K562 (cell line): ENCODE results near the gene PCBP3.
"Not testable (repeated sequence)": the region's sequence is repeated elsewhere in the genome, so short reads cannot be mapped to it uniquely, and the experiment has no call there.

Source experiments
- KDM5B ChIP-seq: fragments of 200-600 bp; sonication (generic); IDR thresholded peaks from 2 replicates; pipeline ENCODE4 v1.6.1; 2012; ENCODE audit warnings: low read depth, mild to moderate bottlenecking, moderate library complexity, low read length, control low read depth, inconsistent platforms; ENCODE audit not compliant: insufficient replicate concordance
- MIER1 ChIP-seq: fragments of 450-650 bp; IDR thresholded peaks from 2 replicates; pipeline ENCODE4 v1.6.1; 2016; ENCODE audit warnings: antibody characterized with exemption, mild to moderate bottlenecking, low read depth
- RAD21 ChIP-seq, 2 experiments: fragments of 250-450 bp in 1 of 2; fragments of 450-650 bp in 1 of 2; sonication (Bioruptor Pico) in 1 of 2; formaldehyde crosslinking in 1 of 2; IDR thresholded peaks in 1 of 2; conservative IDR thresholded peaks in 1 of 2; 2 replicates each; pipeline versions ENCODE4 v1.4.0 to v1.8.0; 2020 to 2022; ENCODE audit warnings: mild to moderate bottlenecking in 2 of 2, moderate library complexity in 1 of 2
- TEAD1 ChIP-seq, 2 experiments: fragments of 450-650 bp in 1 of 2; sonication (generic) in 1 of 2; formaldehyde crosslinking; IDR thresholded peaks; 2 replicates each; pipeline versions ENCODE4 v1.4.0 to v1.8.0; 2020 to 2022; ENCODE audit warnings: mild to moderate bottlenecking in 2 of 2, missing genetic modification reagents in 1 of 2
- ZNF175 ChIP-seq: fragments of 200-800 bp; sonication (Bioruptor generic); IDR thresholded peaks from 2 replicates; pipeline ENCODE4 v1.6.1; 2016; ENCODE audit warnings: low read depth, mild to moderate bottlenecking, missing genetic modification characterization, missing compliant biosample characterization
- TF ChIP-seq, protein P1 (sequence below), 3 experiments: IDR thresholded peaks in 2 of 3; conservative IDR thresholded peaks in 1 of 3; 2 replicates each; pipeline ENCODE4 v1.5.1; 2011 to 2012; ENCODE audit warnings: low read length in 3 of 3, mild to moderate bottlenecking in 3 of 3, control low read depth in 2 of 3, improper control_type of control experiment in 1 of 3, inconsistent platforms in 1 of 3, low read depth in 1 of 3, mixed read lengths in 1 of 3, moderate library complexity in 1 of 3; ENCODE audit not compliant: insufficient read depth in 2 of 3
- TF ChIP-seq, protein P2 (sequence below): sonication (generic); formaldehyde crosslinking; IDR thresholded peaks from 2 replicates; pipeline ENCODE4 v1.8.1; 2023; ENCODE audit warnings: mild to moderate bottlenecking, missing genetic modification reagents
- TF ChIP-seq, protein P3 (sequence below): fragments of 450-650 bp; IDR thresholded peaks from 2 replicates; pipeline ENCODE4 v1.6.1; 2016; ENCODE audit warnings: borderline replicate concordance

DNA sequence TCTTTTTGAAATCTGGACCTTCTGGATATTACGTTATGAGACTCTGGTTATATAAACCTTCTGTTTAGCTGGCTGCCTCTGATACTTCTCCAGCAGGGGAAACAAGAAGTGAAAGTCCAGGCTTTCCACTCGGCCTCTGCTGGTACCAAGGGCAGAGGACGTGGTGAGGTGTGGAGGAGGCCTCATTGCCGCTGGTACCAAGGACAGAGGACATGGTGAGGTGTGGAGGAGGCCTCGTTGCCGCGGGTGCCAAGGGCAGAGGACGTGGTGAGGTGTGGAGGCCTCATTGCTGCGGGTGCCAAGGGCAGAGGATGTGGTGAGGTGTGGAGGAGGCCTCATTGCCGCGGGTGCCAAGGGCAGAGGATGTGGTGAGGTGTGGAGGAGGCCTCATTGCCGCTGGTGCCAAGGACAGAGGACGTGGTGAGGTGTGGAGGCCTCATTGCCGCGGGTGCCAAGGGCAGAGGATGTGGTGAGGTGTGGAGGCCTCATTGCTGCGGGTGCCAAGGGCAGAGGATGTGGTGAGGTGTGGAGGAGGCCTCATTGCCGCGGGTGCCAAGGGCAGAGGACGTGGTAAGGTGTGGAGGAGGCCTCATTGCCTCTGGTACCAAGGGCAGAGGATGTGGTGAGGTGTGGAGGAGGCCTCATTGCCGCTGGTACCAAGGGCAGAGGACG lies 242.5 kb downstream of the PCBP3 start:
- TF ChIP-seq TEAD1 (CRISPR knock-in tag; IDR thresholded peaks at IDR 0.05); MIER1; RAD21 (CRISPR knock-in tag; conservative IDR thresholded peaks at IDR 0.05 in 1 of 2, IDR thresholded peaks at IDR 0.05 in 1 of 2); ZNF175 (CRISPR knock-in tag); KDM5B: not testable (repeated sequence)
- TF ChIP-seq, protein P1, sequence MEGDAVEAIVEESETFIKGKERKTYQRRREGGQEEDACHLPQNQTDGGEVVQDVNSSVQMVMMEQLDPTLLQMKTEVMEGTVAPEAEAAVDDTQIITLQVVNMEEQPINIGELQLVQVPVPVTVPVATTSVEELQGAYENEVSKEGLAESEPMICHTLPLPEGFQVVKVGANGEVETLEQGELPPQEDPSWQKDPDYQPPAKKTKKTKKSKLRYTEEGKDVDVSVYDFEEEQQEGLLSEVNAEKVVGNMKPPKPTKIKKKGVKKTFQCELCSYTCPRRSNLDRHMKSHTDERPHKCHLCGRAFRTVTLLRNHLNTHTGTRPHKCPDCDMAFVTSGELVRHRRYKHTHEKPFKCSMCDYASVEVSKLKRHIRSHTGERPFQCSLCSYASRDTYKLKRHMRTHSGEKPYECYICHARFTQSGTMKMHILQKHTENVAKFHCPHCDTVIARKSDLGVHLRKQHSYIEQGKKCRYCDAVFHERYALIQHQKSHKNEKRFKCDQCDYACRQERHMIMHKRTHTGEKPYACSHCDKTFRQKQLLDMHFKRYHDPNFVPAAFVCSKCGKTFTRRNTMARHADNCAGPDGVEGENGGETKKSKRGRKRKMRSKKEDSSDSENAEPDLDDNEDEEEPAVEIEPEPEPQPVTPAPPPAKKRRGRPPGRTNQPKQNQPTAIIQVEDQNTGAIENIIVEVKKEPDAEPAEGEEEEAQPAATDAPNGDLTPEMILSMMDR (IDR thresholded peaks at IDR 0.05 in 2 of 3, conservative IDR thresholded peaks at IDR 0.05 in 1 of 3; ENCODE audit: insufficient read depth in 2 of 3, low read depth in 1 of 3, low read length in 3 of 3): not testable (repeated sequence)
- TF ChIP-seq, protein P2, sequence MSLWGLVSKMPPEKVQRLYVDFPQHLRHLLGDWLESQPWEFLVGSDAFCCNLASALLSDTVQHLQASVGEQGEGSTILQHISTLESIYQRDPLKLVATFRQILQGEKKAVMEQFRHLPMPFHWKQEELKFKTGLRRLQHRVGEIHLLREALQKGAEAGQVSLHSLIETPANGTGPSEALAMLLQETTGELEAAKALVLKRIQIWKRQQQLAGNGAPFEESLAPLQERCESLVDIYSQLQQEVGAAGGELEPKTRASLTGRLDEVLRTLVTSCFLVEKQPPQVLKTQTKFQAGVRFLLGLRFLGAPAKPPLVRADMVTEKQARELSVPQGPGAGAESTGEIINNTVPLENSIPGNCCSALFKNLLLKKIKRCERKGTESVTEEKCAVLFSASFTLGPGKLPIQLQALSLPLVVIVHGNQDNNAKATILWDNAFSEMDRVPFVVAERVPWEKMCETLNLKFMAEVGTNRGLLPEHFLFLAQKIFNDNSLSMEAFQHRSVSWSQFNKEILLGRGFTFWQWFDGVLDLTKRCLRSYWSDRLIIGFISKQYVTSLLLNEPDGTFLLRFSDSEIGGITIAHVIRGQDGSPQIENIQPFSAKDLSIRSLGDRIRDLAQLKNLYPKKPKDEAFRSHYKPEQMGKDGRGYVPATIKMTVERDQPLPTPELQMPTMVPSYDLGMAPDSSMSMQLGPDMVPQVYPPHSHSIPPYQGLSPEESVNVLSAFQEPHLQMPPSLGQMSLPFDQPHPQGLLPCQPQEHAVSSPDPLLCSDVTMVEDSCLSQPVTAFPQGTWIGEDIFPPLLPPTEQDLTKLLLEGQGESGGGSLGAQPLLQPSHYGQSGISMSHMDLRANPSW (CRISPR knock-in tag): not testable (repeated sequence)
- TF ChIP-seq, protein P3, sequence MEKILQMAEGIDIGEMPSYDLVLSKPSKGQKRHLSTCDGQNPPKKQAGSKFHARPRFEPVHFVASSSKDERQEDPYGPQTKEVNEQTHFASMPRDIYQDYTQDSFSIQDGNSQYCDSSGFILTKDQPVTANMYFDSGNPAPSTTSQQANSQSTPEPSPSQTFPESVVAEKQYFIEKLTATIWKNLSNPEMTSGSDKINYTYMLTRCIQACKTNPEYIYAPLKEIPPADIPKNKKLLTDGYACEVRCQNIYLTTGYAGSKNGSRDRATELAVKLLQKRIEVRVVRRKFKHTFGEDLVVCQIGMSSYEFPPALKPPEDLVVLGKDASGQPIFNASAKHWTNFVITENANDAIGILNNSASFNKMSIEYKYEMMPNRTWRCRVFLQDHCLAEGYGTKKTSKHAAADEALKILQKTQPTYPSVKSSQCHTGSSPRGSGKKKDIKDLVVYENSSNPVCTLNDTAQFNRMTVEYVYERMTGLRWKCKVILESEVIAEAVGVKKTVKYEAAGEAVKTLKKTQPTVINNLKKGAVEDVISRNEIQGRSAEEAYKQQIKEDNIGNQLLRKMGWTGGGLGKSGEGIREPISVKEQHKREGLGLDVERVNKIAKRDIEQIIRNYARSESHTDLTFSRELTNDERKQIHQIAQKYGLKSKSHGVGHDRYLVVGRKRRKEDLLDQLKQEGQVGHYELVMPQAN: not testable (repeated sequence)
